Measurements from ENCODE around the gene ADAMTS17.

DNA sequence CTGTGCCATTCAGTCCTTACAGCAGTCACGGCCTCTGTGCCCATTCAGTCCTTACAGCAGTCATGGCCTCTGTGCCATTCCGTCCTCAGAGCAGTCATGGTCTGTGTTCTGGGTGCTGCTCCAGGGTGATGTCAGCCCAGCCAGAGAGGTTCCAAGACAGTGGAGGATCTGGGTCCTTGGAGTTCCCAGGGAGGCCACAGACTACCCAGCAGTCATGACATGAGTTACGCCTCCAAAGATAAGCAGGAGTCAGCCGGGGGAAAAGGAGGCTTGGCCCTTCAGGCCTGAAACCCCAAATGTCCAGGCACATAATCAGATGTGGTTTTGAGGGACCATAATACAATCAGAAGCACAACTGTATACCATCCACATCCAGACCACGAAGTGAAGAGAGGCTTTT is 115.7 kb downstream of the ADAMTS17 start:
- TF ChIP-seq, protein P1, sequence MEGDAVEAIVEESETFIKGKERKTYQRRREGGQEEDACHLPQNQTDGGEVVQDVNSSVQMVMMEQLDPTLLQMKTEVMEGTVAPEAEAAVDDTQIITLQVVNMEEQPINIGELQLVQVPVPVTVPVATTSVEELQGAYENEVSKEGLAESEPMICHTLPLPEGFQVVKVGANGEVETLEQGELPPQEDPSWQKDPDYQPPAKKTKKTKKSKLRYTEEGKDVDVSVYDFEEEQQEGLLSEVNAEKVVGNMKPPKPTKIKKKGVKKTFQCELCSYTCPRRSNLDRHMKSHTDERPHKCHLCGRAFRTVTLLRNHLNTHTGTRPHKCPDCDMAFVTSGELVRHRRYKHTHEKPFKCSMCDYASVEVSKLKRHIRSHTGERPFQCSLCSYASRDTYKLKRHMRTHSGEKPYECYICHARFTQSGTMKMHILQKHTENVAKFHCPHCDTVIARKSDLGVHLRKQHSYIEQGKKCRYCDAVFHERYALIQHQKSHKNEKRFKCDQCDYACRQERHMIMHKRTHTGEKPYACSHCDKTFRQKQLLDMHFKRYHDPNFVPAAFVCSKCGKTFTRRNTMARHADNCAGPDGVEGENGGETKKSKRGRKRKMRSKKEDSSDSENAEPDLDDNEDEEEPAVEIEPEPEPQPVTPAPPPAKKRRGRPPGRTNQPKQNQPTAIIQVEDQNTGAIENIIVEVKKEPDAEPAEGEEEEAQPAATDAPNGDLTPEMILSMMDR (IDR thresholded peaks at IDR 0.05) = no peak
- no peak for TF ChIP-seq POLR2A (IDR thresholded peaks at IDR 0.05)

All from heart left ventricle (tissue), 13 donors.